Loucy (cell line): ENCODE results near the gene DMBT1.

Experiments used
- H2AFZ ChIP-seq: fragments of 200-600 bp; sonication (generic); 2 replicates; pipeline ENCODE4 v1.6.0; 2016; ENCODE audit warnings: antibody characterized with exemption, mild to moderate bottlenecking, low read length, moderate library complexity
- H3F3A ChIP-seq: fragments of 200-600 bp; 2 replicates; pipeline ENCODE4 v1.6.0; 2016; ENCODE audit warnings: antibody characterized with exemption, low read depth, mild to moderate bottlenecking
- H3K27me3 ChIP-seq: fragments of 200-600 bp; sonication (generic); 2 replicates; pipeline ENCODE4 v1.6.1; 2014; ENCODE audit warnings: low read length, mild to moderate bottlenecking; ENCODE audit not compliant: insufficient read depth, poor library complexity, severe bottlenecking
- H3K36me3 ChIP-seq: fragments of 200-600 bp; sonication (generic); 2 replicates; pipeline ENCODE4 v1.6.1; 2016; ENCODE audit warnings: low read length; ENCODE audit not compliant: insufficient read depth
- H3K4me1 ChIP-seq: fragments of 200-600 bp; sonication (generic); 2 replicates; pipeline ENCODE4 v1.5.1; 2014; ENCODE audit warnings: low read length, mild to moderate bottlenecking; ENCODE audit not compliant: insufficient read depth, poor library complexity, severe bottlenecking
- H3K4me2 ChIP-seq: fragments of 200-600 bp; sonication (generic); 2 replicates; pipeline ENCODE4 v1.6.0; 2014; ENCODE audit warnings: antibody characterized with exemption, low read length, low read depth, mild to moderate bottlenecking; ENCODE audit not compliant: poor library complexity, severe bottlenecking
- H3K4me3 ChIP-seq: fragments of 200-600 bp; sonication (generic); 2 replicates; pipeline ENCODE4 v1.5.1; 2014; ENCODE audit warnings: low read length, mild to moderate bottlenecking, mixed read lengths; ENCODE audit not compliant: poor library complexity, severe bottlenecking
- H3K79me2 ChIP-seq: fragments of 200-600 bp; sonication (generic); 2 replicates; pipeline ENCODE4 v1.6.1; 2014; ENCODE audit warnings: low read length; ENCODE audit not compliant: insufficient read depth
- H3K9ac ChIP-seq: fragments of 200-600 bp; sonication (generic); 2 replicates; pipeline ENCODE4 v1.6.0; 2014; ENCODE audit warnings: mild to moderate bottlenecking, low read depth, low read length, moderate library complexity; ENCODE audit not compliant: poor library complexity, severe bottlenecking
- H3K9me2 ChIP-seq: fragments of 200-600 bp; sonication (generic); replicated peaks from 2 replicates; pipeline ENCODE4 v1.6.1; 2016; ENCODE audit warnings: low read depth, low read length, mixed read lengths
- H3K9me3 ChIP-seq: fragments of 200-600 bp; sonication (generic); 2 replicates; pipeline ENCODE4 v1.6.1; 2014; ENCODE audit warnings: mild to moderate bottlenecking, antibody characterized with exemption, low read length, low read depth; ENCODE audit not compliant: insufficient read depth
- H4K20me1 ChIP-seq: fragments of 200-600 bp; sonication (generic); 2 replicates; pipeline ENCODE4 v1.6.0; 2014; ENCODE audit warnings: antibody characterized with exemption, low read length, mild to moderate bottlenecking; ENCODE audit not compliant: insufficient read depth, poor library complexity, severe bottlenecking
- CTCF ChIP-seq: fragments of 200-600 bp; sonication (generic); conservative IDR thresholded peaks from 2 replicates; pipeline ENCODE4 v1.5.1; 2014; ENCODE audit warnings: mild to moderate bottlenecking, antibody characterized with exemption, low read length
- EZH2phosphoT487 ChIP-seq: fragments of 200-600 bp; IDR thresholded peaks from 2 replicates; pipeline ENCODE4 v1.6.1; 2018; ENCODE audit warnings: antibody characterized with exemption, mild to moderate bottlenecking, moderate library complexity, borderline replicate concordance

Gene DMBT1

GRCh38 chr10:122673269-122673668 lies 112.7 kb downstream of the DMBT1 start:
- Histone ChIP-seq H2AFZ (no peak overlapping the region), H3K4me1 (no peaks in the 10 kb centered on the region), H3K9ac (no peak overlapping the region), H3K9me2 (no peaks in the 10 kb centered on the region), H3K4me2 (no peak overlapping the region), H4K20me1 (no peaks in the 10 kb centered on the region), H3K36me3 (no peaks in the 10 kb centered on the region), H3K9me3 (no peaks in the 10 kb centered on the region), H3K27me3 (no peaks in the 10 kb centered on the region), H3F3A (no peaks in the 10 kb centered on the region), H3K79me2 (no peaks in the 10 kb centered on the region), H3K4me3 (no peak overlapping the region)
- TF ChIP-seq EZH2phosphoT487 (no peak), CTCF (no peak)

DNA sequence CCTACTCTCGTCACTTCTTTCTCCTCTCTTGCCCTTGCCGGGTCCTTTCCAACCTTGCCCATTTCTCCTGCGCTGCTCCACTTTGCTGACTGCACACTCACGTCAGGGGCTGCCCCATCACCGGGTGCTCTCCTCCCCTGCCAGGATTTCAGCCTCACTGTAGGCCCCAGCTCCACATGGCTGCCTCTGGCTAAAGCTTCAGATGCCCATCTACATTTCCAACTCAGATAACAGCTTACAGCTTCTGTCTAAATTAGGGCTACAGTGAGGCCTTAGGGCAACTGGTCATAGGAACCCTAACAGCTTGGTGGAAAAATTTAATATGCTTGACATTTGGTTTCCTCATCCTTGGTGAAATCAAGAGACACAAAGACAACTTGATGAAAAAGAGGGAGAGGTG lies 113.2 kb downstream of the DMBT1 start:
- no peaks in the 10 kb centered on the region for H3K9me2 ChIP-seq
- no peaks in the 10 kb centered on the region for H4K20me1 ChIP-seq
- no peaks in the 10 kb centered on the region for H3K79me2 ChIP-seq
- H3K9me3 ChIP-seq: no peaks in the 10 kb centered on the region
- H3K4me1 ChIP-seq: no peaks in the 10 kb centered on the region
- no peaks in the 10 kb centered on the region for H3F3A ChIP-seq
- TF ChIP-seq CTCF: no peak
- TF ChIP-seq EZH2phosphoT487: no peak
- H3K36me3 ChIP-seq: no peaks in the 10 kb centered on the region
- H3K4me2 ChIP-seq: no peak overlapping the region
- no peak overlapping the region for H2AFZ ChIP-seq
- H3K4me3 ChIP-seq: no peak overlapping the region
- H3K9ac ChIP-seq: no peak overlapping the region
- no peaks in the 10 kb centered on the region for H3K27me3 ChIP-seq

- Histone ChIP-seq H3K9ac (no peak overlapping the region), H3K27me3 (no peaks in the 10 kb centered on the region), H3F3A (no peaks in the 10 kb centered on the region), H2AFZ (no peak overlapping the region), H3K4me1 (no peaks in the 10 kb centered on the region), H3K9me3 (no peaks in the 10 kb centered on the region), H3K79me2 (no peaks in the 10 kb centered on the region), H4K20me1 (no peaks in the 10 kb centered on the region), H3K9me2 (no peaks in the 10 kb centered on the region), H3K36me3 (no peaks in the 10 kb centered on the region), H3K4me3 (no peak overlapping the region), H3K4me2 (no peak overlapping the region)
- no peak for TF ChIP-seq EZH2phosphoT487
- no peak for TF ChIP-seq CTCF
Measured at GRCh38 chr10:122674781-122675180, 114.2 kb downstream of the DMBT1 start.
